Amygdala (tissue), 56 donors: Measurements from ENCODE around the gene CREM.

Source experiments
- DNase-seq, 56 donors: peaks; one replicate each; lab custom pipeline; 2025; lab: John Stamatoyannopoulos, UW

Gene CREM

DNA sequence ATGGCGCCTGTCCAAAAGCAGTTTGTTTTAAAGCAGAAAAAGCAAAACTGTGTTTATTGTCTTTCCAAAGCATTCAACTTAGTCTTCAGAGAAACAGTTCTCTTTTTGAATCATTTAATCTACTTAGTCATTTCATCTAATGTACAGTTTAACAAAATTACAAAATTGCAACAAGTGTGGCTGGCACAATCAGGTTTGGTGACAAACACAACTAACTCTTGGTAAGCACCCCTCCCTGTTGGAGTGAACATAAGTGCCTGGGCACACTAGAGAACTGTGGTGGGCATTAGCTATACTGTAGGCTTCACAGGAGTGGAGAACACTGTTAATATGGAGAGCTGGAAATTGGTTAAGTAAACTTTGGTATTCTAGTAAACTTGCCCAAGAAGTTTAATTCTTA, 6.9 kb downstream of the CREM start:
- DNase-seq = no peak

- no peak for DNase-seq
Measured at GRCh38 chr10:35135861-35136260, 9.2 kb downstream of the CREM start.

DNA sequence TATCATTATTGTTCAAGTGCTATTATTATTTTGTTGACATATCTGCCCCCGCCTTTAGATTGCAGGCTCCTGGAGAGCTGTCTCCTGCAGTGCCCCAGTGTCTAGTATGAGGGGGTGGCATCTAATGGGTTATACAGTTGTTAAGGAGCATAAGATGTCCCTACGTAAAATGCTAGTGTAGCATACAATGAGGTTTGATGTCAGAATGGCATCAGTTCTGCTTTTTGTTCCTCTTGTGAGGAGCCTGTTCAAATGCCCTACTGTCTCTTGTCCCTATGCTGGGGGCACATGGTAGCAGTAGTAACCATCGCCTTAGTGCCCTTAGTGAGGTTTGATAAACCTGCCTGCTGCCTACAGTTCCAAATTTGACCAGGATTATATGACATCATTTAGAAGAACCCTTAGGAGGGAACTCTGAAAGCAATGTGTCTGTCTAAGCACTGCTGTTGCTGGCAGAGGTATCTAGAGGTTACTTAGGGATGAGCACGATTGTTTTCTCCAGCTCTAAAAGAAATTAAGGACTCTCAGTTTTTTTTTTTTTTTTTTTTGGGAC, 9.7 kb downstream of the CREM start:
- no peak for DNase-seq

DNA sequence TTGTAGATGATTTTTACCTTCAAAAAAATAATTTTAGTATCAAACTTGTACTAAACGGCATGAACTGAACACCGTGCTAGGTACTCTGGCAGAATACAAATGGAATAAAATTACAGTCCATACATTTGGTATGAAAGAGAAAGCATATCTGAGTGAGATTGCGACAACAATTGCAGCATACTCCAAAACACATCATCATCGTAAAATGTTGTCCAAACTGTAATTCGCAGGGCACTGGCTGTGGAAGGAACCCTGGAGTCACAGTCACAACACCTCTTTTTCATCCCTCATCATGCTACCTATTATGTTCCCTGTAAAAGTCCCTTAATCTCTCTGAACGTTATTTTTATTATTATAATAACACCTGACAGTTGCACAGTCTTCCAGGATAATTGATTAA, 13.5 kb downstream of the CREM start:
- no peak for DNase-seq

GRCh38 chr10:35140727-35141126, 14.1 kb downstream of the CREM start:
- no peak for DNase-seq

GRCh38 chr10:35150308-35150707, 23.7 kb downstream of the CREM start:
- no peak for DNase-seq

- DNase-seq = no peak
Measured at GRCh38 chr10:35152992-35153391, 26.3 kb downstream of the CREM start.

- DNase-seq = no peak
Measured at GRCh38 chr10:35153716-35154115, 27.1 kb downstream of the CREM start.

DNA sequence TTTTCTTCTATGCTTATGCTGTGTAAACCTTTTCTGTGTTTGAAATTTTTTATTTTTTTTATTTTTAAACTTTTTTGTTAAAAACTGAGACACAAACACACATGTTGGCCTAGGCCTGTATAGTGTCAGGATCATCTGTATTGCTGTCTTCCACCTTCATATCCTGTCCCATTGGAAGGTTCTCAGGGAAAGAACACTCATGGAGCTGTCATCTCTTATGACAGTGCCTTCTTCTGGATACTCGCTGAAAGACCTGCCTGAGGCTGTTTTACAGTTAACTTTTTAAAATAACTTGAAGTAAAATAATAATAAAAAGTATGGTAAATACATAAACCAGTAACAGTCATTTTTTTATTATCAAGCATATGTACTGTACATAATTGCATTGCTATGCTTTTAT, 34.1 kb downstream of the CREM start:
- no peak for DNase-seq

GRCh38 chr10:35161906-35162305, 35.3 kb downstream of the CREM start:
- DNase-seq = no peak

DNA sequence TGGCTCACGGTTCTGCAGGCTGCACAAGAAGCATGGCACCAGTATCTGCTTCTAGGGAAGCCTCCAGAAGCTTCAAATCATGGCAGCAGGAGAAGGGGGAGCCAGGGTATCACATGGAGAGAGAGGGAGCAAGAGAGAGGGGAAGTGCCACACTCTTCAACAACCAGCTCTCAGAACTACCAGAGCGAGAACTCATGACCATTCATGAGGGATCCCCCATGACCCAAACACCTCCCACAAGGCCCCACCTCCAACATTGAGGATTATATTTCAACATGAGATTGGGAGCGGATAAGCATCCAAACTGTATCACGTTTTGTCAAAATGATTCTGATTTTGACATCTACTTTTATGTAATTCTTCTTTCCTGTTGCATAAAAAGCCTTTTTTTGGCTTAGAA, 38.5 kb downstream of the CREM start:
- no peak for DNase-seq

DNA sequence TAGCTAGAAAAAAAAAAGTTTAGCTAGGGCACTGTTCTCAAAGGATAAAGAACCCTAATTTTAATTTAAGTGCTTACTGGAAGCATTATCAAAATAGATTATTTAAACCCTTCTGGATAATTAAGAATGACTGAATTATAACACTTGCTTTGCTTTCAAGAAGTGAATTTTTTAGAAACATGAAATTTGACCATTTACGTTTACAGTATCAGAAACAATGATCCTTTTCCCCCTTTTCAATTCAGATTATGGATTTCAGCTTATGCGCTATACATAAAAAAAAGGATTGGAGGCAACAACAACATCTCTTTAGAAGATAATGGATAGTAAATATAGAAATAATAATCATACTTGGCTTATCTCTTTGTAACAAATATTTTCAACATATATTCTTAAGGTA, 39.2 kb downstream of the CREM start:
- DNase-seq = no peak

GRCh38 chr10:35166607-35167006, 40.0 kb downstream of the CREM start:
- DNase-seq = no peak

GRCh38 chr10:35167342-35167741, 40.7 kb downstream of the CREM start:
- no peak for DNase-seq

DNA sequence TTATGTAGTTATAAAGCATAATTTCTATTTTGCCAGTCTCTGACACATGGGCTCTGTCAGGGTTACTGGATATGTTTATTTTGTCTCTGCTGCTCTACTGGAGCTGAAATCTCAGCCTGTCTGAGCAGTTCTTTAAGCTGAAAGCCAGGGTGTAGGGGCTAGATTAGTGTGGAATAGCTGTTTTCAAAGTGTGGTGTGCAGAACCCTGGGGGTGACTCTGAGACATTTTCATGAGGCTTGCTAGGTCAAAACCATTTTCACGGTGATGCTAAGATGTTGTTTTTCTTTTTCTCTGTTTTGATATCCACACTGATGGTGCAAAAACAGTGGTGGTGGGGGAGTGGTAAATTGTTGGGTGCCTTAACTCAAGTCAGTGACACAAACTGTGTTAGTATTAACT, 45.5 kb downstream of the CREM start:
- DNase-seq = no peak

- DNase-seq = peak in 1 of 56 donors; percentile 4
Measured at GRCh38 chr10:35172574-35172973, 45.9 kb downstream of the CREM start.

DNA sequence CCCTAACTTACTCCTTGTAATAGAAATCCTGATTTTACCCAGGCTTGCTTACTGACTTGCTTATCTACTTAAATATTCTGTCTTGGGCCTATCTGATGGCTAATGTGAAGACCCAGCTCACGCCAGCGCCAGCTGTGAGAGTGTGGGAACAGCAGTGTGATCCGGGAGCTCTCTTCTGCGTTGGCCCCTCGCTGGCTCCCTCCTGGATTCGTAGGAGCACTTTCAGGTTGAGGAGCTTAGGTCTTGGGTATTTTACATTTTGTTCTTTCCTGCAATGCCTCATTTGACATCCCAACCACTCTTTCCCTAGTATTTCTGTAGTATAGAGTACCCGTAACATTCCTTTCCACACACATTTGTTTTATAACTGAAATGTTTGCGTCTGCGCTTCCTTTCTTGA, 51.7 kb downstream of the CREM start:
- DNase-seq = no peak

DNA sequence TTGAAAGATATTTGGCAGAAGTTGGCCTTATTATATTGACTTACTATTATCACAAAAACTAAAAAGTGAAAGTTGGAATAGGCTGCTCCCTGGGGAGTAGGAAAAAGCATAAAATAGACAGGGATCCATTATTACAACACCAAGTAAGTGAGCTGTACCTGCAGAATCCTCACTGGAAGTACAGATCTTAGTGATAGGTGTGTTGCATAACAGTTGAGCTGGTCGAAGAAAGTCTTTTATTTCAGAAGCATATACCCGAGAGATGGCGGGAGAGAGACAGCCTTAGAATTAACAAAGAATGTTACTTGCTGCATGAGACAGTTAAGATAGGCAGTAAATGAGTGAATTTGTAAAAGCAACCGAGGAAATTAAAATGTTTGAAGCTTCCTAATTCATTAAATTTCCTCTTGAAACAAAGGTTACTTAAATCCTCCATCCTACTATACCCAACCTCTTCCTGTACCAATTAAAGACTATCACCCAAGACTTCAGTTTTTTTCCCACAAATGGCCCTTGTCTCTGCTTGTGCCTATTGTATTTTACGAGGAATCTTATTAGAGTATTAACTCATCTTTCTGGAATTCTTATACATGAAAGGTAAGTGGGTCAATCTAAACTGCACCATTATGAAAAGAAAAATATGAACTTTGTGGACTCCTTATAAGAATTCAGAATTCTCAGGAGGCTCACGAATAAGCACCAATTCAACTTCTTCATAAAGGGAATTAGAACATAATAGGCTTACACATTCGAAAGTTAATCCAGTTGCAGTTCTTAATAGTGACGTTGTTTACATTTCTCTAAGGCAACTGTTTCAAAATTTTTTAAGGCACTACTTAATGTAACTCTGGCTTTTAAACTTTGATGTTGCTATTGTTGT, 56.2 kb downstream of the CREM start:
- DNase-seq = no peak

DNA sequence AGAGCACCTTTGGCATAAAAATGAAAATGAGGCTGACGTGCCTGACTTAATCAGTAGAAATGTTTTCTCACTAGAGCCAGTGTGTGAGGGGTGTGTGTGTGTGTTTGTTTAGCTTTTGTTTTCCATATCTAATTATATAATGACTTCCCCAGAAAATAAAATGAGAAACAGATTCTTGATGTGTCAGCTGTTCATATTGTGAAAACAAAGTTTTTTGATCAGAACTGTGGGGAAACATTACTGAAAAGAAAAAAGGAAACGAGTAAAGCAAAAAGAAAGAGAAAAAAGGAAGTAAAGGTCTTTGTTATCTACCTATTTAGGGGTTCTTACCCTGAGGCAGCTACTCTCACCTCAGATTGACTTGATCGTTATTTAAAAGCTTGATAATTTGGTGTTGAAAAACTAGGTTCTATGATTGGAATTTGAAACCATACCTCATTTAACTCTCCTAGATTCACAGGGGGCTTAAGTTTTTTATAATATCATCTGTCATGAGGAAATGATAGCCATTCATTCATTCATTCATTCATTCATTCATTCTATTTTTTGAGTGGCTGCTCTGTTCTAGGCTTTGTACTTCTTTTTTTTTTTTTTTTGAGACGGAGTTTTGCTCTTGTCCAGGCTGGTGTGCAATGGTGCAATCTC, 58.0 kb downstream of the CREM start:
- DNase-seq = no peak

- no peak for DNase-seq
Measured at GRCh38 chr10:35185260-35186034, 58.8 kb downstream of the CREM start.

GRCh38 chr10:35188954-35189353, 62.3 kb downstream of the CREM start:
- DNase-seq = no peak
